NCI-H2196 treated with DMSO at 0.1 percent for 48 hours (cell line): ENCODE measurements around the gene TRPV2.

Experiments used
- DNase-seq: peaks from one replicate; lab custom pipeline; 2025; ENCODE audit not compliant: unreplicated experiment; lab: John Stamatoyannopoulos, UW

The TRPV2 gene

DNA sequence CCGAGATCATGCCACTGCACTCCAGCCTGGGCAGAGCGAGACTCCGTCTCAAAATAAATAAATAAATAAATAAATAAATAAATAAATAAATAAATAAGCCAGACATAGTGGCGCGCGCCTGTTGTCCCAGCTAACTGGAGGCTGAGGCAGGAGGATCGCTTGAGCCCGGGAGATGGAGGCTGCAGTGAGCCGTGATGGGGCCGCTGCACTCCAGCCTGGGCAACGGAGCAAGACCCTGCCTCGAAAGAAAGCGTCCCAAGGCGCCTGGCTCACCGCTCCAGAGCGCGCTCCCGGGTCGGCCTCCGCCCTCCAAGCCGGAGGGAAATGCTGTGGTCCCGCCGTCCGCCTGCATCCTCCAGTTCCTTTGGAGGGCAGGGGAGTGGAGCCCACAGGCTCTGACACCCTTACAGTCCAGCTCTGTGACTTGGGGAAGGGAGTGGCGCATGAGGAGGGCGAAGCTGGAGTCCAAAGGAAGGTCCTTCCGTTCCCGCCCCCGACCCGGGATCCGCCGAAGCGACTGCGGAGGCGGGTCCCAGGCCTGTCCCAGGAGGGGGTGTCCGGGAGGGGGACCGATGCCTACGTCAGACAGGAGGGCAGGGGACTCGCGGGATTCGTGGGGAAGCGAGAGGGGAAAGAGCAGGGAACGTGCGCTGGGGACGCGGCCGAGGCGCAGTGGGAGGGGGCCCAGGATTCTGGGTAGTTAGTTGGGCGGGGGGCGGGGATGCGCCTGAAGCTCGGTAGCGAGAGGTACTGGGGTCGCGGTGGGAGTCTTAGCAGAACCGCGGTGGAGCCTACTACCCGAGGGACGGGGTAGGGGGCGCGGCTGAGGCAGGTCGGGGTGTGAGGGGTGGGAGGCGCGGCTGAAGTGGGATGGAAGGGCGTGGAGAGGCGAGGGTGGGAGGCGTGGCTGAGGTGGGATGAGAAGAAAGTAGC lies 8.4 kb upstream of the TRPV2 start:
- no peak for DNase-seq

DNA sequence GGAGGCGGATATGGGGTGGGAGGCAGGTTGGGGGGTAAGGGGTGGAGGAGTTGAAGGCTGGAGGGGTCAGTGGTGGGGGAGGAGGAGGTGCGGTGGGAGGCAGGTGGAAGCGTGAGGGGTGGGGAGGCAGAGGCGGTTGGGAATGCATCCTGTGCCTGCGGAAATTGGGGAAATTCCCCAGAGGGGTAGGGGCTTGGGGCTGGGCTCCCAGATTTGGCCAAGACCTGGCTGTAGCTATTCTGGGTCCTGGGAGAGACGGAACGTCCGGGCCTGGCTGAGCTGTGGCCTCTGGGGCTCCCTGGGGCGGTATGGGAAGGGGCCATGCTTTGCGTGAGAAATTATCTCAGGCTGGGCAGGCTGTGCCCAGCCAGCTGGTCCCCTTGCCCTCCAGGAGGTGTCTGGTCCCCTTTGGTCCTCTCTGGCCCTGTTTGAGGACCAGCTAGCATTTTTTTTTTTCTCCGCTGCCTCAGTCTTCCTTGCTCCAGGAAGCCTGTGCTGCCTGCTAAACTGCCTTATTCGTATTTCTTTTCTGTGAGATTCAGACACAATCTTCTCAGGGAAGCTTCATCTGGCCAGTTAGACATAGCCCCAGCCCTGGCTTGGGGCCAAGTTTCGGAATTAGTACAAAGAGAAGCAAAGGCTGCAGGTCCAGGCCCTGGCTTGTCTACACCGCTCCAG lies 7.3 kb upstream of the TRPV2 start:
- DNase-seq = no peak

GRCh38 chr17:16417399-16417798 lies 2.0 kb downstream of the TRPV2 start:
- no peak for DNase-seq

- DNase-seq = no peak
Observed at GRCh38 chr17:16417896-16418684, 2.7 kb downstream of the TRPV2 start.

- DNase-seq = no peak
Observed at GRCh38 chr17:16418685-16419068, 3.3 kb downstream of the TRPV2 start.

GRCh38 chr17:16419074-16419928 lies 3.9 kb downstream of the TRPV2 start:
- no peak for DNase-seq

DNA sequence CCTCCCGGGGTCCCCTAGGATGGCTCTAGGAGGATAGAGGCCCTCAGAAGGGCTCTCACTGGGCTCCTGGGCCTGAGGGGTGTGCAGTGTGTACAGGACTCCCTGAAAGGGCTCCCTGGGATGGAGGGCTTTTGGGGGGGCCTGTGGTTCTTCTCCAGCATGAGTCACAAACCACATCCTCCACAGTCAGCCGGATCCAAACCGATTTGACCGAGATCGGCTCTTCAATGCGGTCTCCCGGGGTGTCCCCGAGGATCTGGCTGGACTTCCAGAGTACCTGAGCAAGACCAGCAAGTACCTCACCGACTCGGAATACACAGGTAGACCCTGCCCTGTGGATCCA lies 4.5 kb downstream of the TRPV2 start:
- DNase-seq = no peak

DNA sequence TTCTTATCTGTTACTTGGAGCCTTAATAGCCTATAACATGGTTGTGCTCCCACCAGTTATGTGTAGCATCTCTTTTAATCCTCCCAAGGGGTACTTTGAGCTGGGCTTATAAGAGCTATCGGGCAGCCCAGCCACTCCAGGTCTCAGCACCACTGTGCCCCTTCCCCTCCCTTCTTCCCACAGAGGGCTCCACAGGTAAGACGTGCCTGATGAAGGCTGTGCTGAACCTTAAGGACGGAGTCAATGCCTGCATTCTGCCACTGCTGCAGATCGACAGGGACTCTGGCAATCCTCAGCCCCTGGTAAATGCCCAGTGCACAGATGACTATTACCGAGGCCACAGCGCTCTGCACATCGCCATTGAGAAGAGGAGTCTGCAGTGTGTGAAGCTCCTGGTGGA lies 7.0 kb downstream of the TRPV2 start:
- DNase-seq = no peak

DNA sequence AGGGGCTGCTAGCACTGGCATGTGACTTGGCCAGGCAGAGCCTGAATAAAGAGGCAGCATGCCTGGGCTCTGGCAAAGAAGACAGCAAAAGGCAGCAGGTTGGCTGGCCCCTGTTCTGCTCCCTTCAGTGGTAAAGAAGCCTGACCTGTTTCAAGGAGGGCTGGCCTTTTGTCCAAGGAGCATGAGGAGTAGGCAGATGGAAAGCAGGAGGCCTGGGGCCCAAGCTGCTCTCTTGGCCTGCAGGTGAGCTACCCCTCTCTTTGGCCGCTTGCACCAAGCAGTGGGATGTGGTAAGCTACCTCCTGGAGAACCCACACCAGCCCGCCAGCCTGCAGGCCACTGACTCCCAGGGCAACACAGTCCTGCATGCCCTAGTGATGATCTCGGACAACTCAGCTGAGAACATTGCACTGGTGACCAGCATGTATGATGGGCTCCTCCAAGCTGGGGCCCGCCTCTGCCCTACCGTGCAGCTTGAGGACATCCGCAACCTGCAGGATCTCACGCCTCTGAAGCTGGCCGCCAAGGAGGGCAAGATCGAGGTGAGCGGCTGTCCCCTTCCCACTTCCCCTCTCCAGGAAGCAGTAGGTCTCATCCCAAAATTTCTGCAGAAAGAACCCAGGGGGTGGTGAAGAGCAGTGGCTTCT lies 8.0 kb downstream of the TRPV2 start:
- DNase-seq = no peak

DNA sequence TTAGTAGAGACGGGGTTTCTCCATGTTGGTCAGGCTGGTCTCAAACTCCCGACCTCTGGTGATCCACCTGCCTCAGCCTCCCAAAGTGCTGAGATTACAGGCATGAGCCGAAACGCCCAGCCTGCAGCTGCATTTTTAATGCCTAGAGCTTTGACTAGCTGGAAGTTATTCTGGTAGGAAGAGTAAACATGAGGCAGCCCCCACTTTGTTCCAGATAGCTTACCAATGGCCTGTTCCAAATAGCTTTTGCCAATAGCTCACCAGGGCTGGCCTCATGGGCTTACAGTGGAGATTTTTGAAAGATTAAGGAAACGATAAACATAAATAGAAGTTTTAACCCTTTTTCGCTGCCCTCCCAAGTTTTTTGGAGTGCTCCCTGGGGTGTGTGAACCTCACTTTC lies 9.8 kb downstream of the TRPV2 start:
- DNase-seq = no peak

GRCh38 chr17:16425698-16426659 lies 10.6 kb downstream of the TRPV2 start:
- no peak for DNase-seq

DNA sequence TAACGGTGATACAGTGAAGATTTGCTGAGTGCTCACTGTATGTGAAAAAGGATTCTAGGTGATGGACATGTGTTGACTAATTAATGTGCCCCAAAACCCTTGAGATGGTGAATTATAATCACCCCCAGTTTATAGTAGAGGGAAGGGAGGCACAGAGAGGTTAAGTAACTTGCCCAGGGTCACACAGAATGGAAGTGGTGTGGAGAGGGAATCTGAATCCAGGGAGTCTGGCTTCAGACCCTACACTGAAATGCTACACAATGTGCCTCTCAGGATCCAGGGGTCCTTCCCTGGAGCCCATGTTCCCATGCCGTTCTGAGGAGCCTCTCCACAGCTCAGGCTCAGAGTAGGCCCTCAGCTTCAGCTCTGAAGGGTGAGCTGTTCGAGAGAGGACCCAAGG lies 11.6 kb downstream of the TRPV2 start:
- DNase-seq = no peak

DNA sequence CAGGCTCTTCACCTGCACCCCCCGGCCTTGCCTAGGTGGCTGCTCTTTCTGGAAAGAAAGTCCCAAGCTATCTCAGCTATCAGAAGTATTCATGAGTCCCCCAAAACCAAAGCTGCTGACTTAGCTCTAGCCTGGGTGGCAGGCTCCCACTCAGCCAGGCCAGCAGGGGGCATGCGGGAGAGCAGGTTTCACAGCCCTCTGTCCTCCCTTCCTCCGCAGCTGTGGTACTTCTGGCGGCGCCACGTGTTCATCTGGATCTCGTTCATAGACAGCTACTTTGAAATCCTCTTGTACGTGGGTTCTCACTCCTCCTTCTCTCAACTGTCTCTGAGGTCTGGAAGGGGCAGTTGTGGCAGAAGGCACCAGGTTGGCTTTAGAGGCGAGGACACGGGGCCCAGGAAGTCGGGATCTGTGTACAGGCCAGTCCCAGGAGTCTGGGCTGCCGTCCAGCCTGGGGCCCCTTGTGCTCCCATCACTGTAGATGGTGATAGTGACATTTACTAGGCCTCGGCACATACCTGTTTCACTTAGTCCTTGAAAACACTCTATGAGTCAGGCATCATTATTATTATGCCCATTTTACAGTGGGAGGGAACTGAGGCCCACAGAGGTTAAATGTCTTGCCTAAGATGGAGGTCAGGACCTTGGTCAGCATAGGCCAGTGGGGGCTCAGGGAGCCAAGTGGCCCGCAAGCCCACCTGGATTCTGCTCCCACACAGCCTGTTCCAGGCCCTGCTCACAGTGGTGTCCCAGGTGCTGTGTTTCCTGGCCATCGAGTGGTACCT lies 12.9 kb downstream of the TRPV2 start:
- DNase-seq = no peak

DNA sequence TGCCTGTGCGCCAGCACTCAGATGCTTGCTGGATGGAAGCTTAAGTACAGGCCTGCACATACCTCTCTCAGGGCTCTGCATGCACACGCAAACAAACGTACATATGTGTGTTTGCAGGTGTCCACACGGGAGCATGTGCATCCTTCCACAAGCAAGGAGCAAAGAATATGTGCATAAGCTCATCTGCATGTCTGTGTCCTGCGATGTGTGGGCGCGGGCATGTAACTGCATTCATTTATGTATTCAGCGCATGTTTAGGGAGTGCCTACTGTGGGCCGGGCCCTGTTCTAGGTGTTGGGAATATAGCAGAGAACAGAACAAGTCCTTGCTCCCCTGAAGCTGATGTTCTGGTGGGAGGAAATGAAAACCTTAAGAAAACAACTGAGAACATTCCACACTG lies 13.7 kb downstream of the TRPV2 start:
- DNase-seq = no peak

DNA sequence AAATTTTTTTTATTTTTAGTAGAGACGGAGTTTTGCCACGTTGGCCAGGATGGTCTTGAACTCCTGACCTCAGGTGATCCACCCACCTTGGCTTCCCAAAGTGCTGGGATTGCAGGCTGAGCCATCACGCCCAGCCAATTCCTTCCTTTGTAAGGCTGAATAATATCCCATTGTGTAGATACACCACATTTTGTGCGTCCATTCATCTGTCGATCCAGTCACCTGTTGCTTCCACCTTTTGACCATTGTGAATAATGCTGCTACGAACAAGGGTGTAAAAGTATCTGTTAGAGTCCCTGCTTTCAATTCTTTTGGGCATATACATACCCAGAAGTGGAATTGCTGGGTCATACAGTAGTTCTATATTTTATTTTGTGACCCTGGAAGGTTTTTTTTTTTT lies 15.3 kb downstream of the TRPV2 start:
- DNase-seq = no peak

- no peak for DNase-seq
Observed at GRCh38 chr17:16432017-16432416, 16.6 kb downstream of the TRPV2 start.

DNA sequence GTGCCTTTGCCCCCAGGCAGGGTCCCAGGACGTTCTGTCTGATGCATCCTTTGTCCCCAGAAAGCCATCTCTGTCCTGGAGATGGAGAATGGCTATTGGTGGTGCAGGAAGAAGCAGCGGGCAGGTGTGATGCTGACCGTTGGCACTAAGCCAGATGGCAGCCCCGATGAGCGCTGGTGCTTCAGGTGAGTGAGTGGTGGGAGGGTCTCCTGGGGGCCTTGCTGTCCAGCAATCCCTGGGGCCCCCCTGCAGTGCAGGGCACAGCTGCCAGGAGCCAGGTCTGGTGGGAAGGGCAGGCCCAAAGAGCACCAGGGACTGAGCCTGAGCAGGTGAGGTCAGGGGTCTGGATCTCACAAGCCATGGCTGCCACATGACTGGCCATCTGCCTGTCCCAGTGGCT lies 18.1 kb downstream of the TRPV2 start:
- DNase-seq = no peak

DNA sequence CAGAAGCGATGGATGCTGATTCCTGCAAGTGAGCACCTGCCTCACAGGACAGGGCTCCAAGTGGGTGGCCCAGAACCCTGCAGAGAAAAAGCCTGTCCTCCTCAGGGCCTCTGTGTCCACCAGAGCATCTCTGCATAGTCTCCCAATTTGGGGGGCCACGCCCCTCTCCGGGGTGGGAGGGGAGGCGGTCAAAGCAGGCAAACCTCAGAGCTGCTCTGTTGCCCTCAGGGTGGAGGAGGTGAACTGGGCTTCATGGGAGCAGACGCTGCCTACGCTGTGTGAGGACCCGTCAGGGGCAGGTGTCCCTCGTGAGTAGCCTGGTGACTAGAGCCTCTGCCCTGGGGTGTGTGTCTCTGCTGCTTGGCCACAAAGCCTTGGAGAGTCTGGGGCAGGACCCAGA lies 19.3 kb downstream of the TRPV2 start:
- no peak for DNase-seq
